OCI-LY7 (cell line): ENCODE data around the gene S100A7.

Source experiments
- CTCF ChIP-seq: fragments of 200-600 bp; sonication (generic); conservative IDR thresholded peaks from 2 replicates; pipeline ENCODE4 v1.5.1; 2014; ENCODE audit warnings: mild to moderate bottlenecking, antibody characterized with exemption, low read length, moderate library complexity, mixed read lengths
- EZH2phosphoT487 ChIP-seq: fragments of 200-600 bp; sonication (generic); IDR thresholded peaks from 2 replicates; pipeline ENCODE4 v1.6.1; 2018; ENCODE audit warnings: low read depth, borderline replicate concordance, mild to moderate bottlenecking, mixed run types, antibody characterized with exemption, low read length, moderate library complexity, mixed read lengths

- TF ChIP-seq CTCF (no peak), EZH2phosphoT487 (no peak)
Observed at GRCh38 chr1:153460551-153460950, at the start of gene S100A7.
